Measurements from ENCODE around the gene SYPL1. TPM values are rescaled to one million over a fixed set of nuclear protein-coding genes. Genes with fewer than 3 reads are reported as not detected.

SYPL1 gene
- total and polyA plus RNA-seq, 4 experiments from 2014 or later, result 46.9 to 78.3 (median 61.7) TPM

DNA sequence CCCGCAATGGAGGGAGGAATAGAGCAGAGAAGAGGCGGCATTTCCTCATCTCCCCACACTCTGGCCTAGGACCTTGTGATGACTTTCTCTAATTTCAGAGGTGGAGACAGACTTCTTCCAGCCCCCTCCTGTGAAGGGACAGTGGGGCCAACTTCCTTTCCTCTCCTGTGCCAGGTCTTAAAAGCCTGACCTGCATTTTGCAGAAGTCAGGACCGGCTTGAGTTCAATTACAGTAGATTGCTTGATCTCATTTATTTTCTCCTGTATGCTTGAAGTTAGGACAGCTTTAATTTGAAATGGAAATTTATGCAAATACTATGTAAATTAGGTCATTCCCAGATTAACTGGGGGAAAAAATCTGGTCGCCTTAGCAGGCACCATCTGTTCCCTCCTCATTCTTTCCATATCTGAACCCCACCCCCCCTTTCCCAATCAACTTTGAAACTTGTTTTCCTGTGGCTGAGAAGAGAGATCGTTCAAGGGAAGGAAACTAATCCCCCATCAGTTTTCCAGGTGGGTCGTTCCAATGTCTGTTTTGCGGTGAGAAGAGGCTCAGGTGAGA is 57.1 kb downstream of the SYPL1 start:
- no peaks in the 10 kb centered on the region for H3K36me3 Mint-ChIP-seq
- no peak overlapping the region for H3K4me3 Mint-ChIP-seq
- ChIA-PET POLR2A (ENCODE audit: partially characterized antibody) (interaction anchor here (1.7 kb wide), 1 partner anchor 99 kb away, joined by 7 read pairs; no protein-coding TSS in a partner anchor), CTCF (ENCODE audit: partially characterized antibody) (interaction anchor here (1.9 to 13.5 kb wide), 2 partner anchors 10 to 104 kb away, joined by 6 to 423 read pairs; no protein-coding TSS in a partner anchor)
- DNase-seq, result no peak
- peaks cover 0 to 4% of the 10 kb centered on the region in 2 donors for H3K27me3 Mint-ChIP-seq
- no peaks in the 10 kb centered on the region for H3K27me3 ChIP-seq (ENCODE audit: insufficient read depth, low read length)
- H3K4me3 ChIP-seq (ENCODE audit: low read length in 2 of 2), result no peak overlapping the region
- H3K4me1 Mint-ChIP-seq, result peaks cover 8 to 21% (median 13%) of the 10 kb centered on the region in 4 donors
- H3K27ac ChIP-seq (ENCODE audit: low read depth, low read length), result no peak overlapping the region
- no peaks in the 10 kb centered on the region for H3K9me3 Mint-ChIP-seq
- no peaks in the 10 kb centered on the region for H3K9me3 ChIP-seq (ENCODE audit: control insufficient read depth in 1 of 2, low read length in 2 of 2)
- no peak overlapping the region for H3K27ac Mint-ChIP-seq
- intact Hi-C loops (cut with micrococcal nuclease), result loop anchor here (5.0 to 10.0 kb wide), 2 partner anchors 37 to 410 kb away; no protein-coding TSS in a partner anchor
- no peaks in the 10 kb centered on the region for H3K36me3 ChIP-seq (ENCODE audit: insufficient read depth, low read length)
- peaks cover 16% of the 10 kb centered on the region for H3K4me1 ChIP-seq (ENCODE audit: insufficient read depth, low read length)

DNA sequence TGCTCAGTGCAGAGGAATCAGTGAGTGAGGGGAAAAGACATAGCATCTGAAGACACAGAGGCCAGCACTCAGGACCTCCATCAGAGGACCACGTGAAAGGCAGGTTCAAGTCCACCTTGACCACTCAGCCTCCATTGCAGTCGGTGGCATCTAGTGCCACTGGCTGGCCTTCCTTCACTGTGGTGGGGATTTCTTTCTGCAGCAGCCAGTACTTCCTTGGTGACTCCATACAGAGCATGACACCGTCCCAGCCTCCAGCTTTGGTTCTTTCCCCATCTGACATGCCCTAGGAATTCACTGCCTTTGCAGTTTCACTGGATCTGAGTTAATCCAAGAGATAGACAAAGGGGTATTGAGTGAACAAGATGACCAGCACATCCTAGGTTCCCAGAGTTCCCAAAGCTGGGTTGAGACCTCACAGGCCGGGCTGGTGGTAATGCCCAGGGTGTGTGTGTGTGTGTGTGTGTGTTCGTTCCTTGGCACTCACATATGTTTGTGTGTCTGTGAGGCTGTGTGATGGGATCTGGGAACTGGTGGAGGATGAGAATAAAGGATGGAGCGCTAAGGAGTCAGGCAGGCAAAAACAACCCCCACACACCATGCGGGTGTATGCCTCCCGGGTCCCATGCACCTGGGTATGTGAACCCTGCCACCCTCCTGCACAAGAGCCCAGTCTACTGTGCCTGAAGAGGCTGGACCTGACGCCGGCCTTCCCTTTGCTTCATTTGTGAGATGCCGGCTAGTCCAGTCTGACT is 57.8 kb downstream of the SYPL1 start:
- Mint-ChIP-seq H3K4me3 (no peak overlapping the region), H3K27ac (no peak overlapping the region), H3K27me3 (peaks cover 0 to 4% of the 10 kb centered on the region in 2 donors), H3K4me1 (peaks cover 8 to 21% (median 13%) of the 10 kb centered on the region in 4 donors), H3K9me3 (no peaks in the 10 kb centered on the region), H3K36me3 (no peaks in the 10 kb centered on the region)
- Histone ChIP-seq H3K27me3 (ENCODE audit: insufficient read depth, low read length) (no peaks in the 10 kb centered on the region), H3K4me1 (ENCODE audit: insufficient read depth, low read length) (peaks cover 16% of the 10 kb centered on the region), H3K9me3 (ENCODE audit: control insufficient read depth in 1 of 2, low read length in 2 of 2) (no peaks in the 10 kb centered on the region), H3K36me3 (ENCODE audit: insufficient read depth, low read length) (no peaks in the 10 kb centered on the region), H3K27ac (ENCODE audit: low read depth, low read length) (no peak overlapping the region), H3K4me3 (ENCODE audit: low read length in 2 of 2) (no peak overlapping the region)
- DNase-seq, result no peak
- intact Hi-C loops (cut with micrococcal nuclease), result loop anchor here (10.0 kb wide), 1 partner anchor 410 kb away; no protein-coding TSS in a partner anchor
- ChIA-PET POLR2A (ENCODE audit: partially characterized antibody) (no interaction called here), CTCF (ENCODE audit: partially characterized antibody) (interaction anchor here (13.5 kb wide), 1 partner anchor 104 kb away, joined by 423 read pairs; no protein-coding TSS in a partner anchor)

DNA sequence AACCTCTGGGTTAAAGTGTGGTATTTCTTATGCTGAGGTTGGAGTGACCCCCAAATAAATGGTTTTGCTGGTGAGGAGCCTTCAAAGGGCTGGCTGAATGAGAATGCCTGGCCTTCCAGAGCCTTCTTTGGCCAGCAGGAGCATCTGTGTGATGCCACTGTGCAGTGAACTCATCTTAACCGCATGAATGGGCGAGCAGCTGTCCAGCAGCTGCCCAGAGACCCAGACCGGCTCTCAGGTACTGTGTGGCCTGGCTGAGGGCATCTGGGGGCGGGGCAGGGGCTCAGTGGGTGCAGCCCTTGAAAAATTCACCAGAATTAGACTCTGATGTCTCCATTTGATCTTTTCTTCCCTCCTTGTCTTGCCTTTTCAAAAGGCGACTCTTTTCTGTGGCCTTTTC is 59.0 kb downstream of the SYPL1 start:
- no peak overlapping the region for H3K27ac Mint-ChIP-seq
- no peaks in the 10 kb centered on the region for H3K9me3 Mint-ChIP-seq
- no peaks in the 10 kb centered on the region for H3K36me3 Mint-ChIP-seq
- Histone ChIP-seq H3K36me3 (ENCODE audit: insufficient read depth, low read length) (no peaks in the 10 kb centered on the region), H3K9me3 (ENCODE audit: control insufficient read depth in 1 of 2, low read length in 2 of 2) (no peaks in the 10 kb centered on the region), H3K27me3 (ENCODE audit: insufficient read depth, low read length) (no peaks in the 10 kb centered on the region), H3K27ac (ENCODE audit: low read depth, low read length) (no peak overlapping the region), H3K4me3 (ENCODE audit: low read length in 2 of 2) (no peak overlapping the region), H3K4me1 (ENCODE audit: insufficient read depth, low read length) (peaks cover 11% of the 10 kb centered on the region)
- CTCF ChIA-PET (ENCODE audit: partially characterized antibody), result interaction anchor here (2.0 to 13.5 kb wide), 3 partner anchors 101 to 396 kb away, joined by 5 to 423 read pairs (median 5); no protein-coding TSS in a partner anchor
- POLR2A ChIA-PET (ENCODE audit: partially characterized antibody), result no interaction called here
- H3K4me1 Mint-ChIP-seq, result peaks cover 7 to 15% (median 11%) of the 10 kb centered on the region in 4 donors
- DNase-seq, result no peak
- intact Hi-C loops (cut with micrococcal nuclease), result loop anchor here (10.0 kb wide), 1 partner anchor 412 kb away; no protein-coding TSS in a partner anchor
- H3K27me3 Mint-ChIP-seq, result peaks cover 0 to 4% of the 10 kb centered on the region in 2 donors
- H3K4me3 Mint-ChIP-seq, result no peak overlapping the region

DNA sequence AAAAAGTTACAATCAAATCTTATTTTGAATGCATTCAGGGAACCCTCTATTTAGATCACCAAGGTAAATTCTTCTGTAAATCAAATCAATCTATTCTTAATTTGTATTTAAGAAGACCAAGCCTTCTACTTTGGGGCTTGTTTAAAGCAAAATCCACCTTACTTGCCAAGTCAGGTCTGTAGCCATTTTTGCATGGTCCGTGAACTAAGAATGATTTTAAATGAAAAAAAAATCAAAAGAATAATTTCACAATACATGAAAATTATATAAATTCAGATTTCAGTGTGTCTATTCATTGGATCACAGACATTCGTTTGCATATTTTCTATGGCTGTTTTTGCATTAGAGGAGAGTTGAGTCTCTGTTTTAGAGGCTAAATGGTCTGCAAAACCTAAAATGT is 59.4 kb downstream of the SYPL1 start:
- no peak for DNase-seq
- ChIA-PET POLR2A (ENCODE audit: partially characterized antibody) (no interaction called here), CTCF (ENCODE audit: partially characterized antibody) (interaction anchor here (2.0 to 2.4 kb wide), 2 partner anchors 101 to 396 kb away, joined by 5 read pairs; no protein-coding TSS in a partner anchor)
- H3K36me3 Mint-ChIP-seq, result no peaks in the 10 kb centered on the region
- peaks cover 4 to 11% (median 7%) of the 10 kb centered on the region in 4 donors for H3K4me1 Mint-ChIP-seq
- Histone ChIP-seq H3K27me3 (ENCODE audit: insufficient read depth, low read length) (no peaks in the 10 kb centered on the region), H3K36me3 (ENCODE audit: insufficient read depth, low read length) (no peaks in the 10 kb centered on the region), H3K9me3 (ENCODE audit: control insufficient read depth in 1 of 2, low read length in 2 of 2) (no peaks in the 10 kb centered on the region), H3K27ac (ENCODE audit: low read depth, low read length) (no peak overlapping the region), H3K4me1 (ENCODE audit: insufficient read depth, low read length) (peaks cover 7% of the 10 kb centered on the region), H3K4me3 (ENCODE audit: low read length in 2 of 2) (no peak overlapping the region)
- intact Hi-C loops (cut with micrococcal nuclease), result loop anchor here (10.0 kb wide), 1 partner anchor 412 kb away; no protein-coding TSS in a partner anchor
- no peak overlapping the region for H3K4me3 Mint-ChIP-seq
- no peak overlapping the region for H3K27ac Mint-ChIP-seq
- H3K9me3 Mint-ChIP-seq, result no peaks in the 10 kb centered on the region
- peaks cover 0 to 4% of the 10 kb centered on the region in 2 donors for H3K27me3 Mint-ChIP-seq

DNA sequence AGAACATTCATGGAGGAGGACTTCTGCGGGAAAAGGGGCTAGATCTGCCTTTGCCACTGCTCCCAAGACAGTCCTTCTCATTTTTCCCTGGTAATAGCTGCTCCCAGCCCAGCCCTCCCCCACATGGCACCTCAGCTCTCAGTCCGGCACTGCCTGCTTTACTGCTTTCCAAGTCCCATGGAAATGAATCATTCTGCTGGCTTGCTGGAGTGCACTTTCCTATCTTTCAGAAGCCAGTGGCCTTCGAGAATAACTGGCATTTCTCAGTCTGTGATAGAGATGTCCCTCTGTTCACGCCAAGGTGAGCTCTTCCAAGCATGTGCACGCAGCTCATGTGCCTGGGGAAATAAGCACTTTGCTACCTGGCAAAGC is 61.4 kb downstream of the SYPL1 start:
- H3K36me3 Mint-ChIP-seq, result no peaks in the 10 kb centered on the region
- Histone ChIP-seq H3K27ac (ENCODE audit: low read depth, low read length) (no peak overlapping the region), H3K4me1 (ENCODE audit: insufficient read depth, low read length) (no peaks in the 10 kb centered on the region), H3K9me3 (ENCODE audit: control insufficient read depth in 1 of 2, low read length in 2 of 2) (no peaks in the 10 kb centered on the region), H3K4me3 (ENCODE audit: low read length in 2 of 2) (no peak overlapping the region), H3K36me3 (ENCODE audit: insufficient read depth, low read length) (no peaks in the 10 kb centered on the region), H3K27me3 (ENCODE audit: insufficient read depth, low read length) (no peaks in the 10 kb centered on the region)
- H3K4me1 Mint-ChIP-seq, result no peaks in the 10 kb centered on the region
- no peaks in the 10 kb centered on the region for H3K9me3 Mint-ChIP-seq
- CTCF ChIA-PET (ENCODE audit: partially characterized antibody), result interaction anchor here (0.6 to 2.4 kb wide), 7 partner anchors 9 to 394 kb away, joined by 3 to 5 read pairs (median 4); no protein-coding TSS in a partner anchor
- no peak overlapping the region for H3K27ac Mint-ChIP-seq
- no peak overlapping the region for H3K4me3 Mint-ChIP-seq
- POLR2A ChIA-PET (ENCODE audit: partially characterized antibody), result no interaction called here
- intact Hi-C loops (cut with micrococcal nuclease), result loop anchor here (10.0 kb wide), 1 partner anchor 414 kb away; no protein-coding TSS in a partner anchor
- DNase-seq, result no peak
- H3K27me3 Mint-ChIP-seq, result no peaks in the 10 kb centered on the region

DNA sequence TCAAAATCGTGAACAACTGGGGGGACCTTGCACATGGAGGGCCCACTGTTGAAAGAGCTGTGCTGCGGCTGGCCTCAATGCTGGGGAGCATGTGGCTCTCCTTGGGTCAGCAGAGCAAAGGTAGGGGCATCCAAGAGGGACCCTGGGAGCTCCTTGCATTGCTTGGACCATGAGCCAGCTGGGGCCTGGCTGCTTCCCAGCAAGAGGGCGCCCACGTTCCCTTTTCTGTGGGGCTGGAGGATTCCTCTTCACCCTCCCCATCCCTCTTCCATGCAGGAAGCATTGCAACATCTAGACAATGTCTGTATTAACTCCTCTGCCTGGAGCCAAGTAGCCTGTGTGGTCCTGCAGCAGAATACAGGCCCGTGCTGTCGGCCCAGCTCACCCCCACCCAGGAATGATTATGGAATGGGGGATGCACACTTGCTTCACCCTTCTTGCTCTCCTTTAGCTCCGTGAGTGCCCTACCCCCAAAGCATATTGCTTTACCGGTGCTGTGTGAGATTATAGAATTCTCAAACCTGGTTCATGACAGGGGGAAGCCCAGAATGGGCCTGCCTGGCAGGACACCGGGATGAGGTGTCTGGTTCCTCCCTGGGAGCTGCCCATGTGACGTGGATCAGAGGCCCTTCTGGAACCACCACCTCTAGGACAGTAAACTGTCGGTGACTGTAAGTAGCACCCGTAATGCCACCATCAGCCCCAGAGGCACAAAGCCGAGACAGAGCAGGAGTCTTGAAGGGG is 61.9 kb downstream of the SYPL1 start:
- ChIA-PET POLR2A (ENCODE audit: partially characterized antibody) (no interaction called here), CTCF (ENCODE audit: partially characterized antibody) (interaction anchor here (0.6 to 1.6 kb wide), 5 partner anchors 9 to 116 kb away, joined by 3 to 4 read pairs (median 3); no protein-coding TSS in a partner anchor)
- Mint-ChIP-seq H3K4me3 (no peak overlapping the region), H3K36me3 (no peaks in the 10 kb centered on the region), H3K4me1 (no peaks in the 10 kb centered on the region), H3K27me3 (no peaks in the 10 kb centered on the region), H3K27ac (no peak overlapping the region), H3K9me3 (no peaks in the 10 kb centered on the region)
- DNase-seq, result no peak
- Histone ChIP-seq H3K27ac (ENCODE audit: low read depth, low read length) (no peak overlapping the region), H3K4me1 (ENCODE audit: insufficient read depth, low read length) (no peaks in the 10 kb centered on the region), H3K36me3 (ENCODE audit: insufficient read depth, low read length) (no peaks in the 10 kb centered on the region), H3K27me3 (ENCODE audit: insufficient read depth, low read length) (no peaks in the 10 kb centered on the region), H3K4me3 (ENCODE audit: low read length in 2 of 2) (no peak overlapping the region), H3K9me3 (ENCODE audit: control insufficient read depth in 1 of 2, low read length in 2 of 2) (no peaks in the 10 kb centered on the region)
- intact Hi-C loops (cut with micrococcal nuclease), result loop anchor here (10.0 kb wide), 1 partner anchor 415 kb away; no protein-coding TSS in a partner anchor
